HG03439 (cell line): Measurements from ENCODE around the gene IRGM.

Experiments used
- ATAC-seq: cut with Tn5 transposase; IDR thresholded peaks from one replicate; pipeline ENCODE4 v1.9.1; 2021; ENCODE audit warnings: mild to moderate bottlenecking, moderate library complexity; ENCODE audit not compliant: unreplicated experiment

Gene IRGM

GRCh38 chr5:150895431-150896428 lies 49.4 kb downstream of the IRGM start:
- no peak for ATAC-seq
